IMR-90 (cell line): ENCODE measurements around the gene PRMT7. TPM values are rescaled to one million over a fixed set of nuclear protein-coding genes. Genes with fewer than 3 reads are reported as not detected.

Experiments used
- ATAC-seq: fragments of 200-7000 bp; cut with Tn5 transposase; 2 replicates; pipeline ENCODE4 v1.9.1; 2020; ENCODE audit warnings: low read depth, mild to moderate bottlenecking, moderate library complexity
- BruUV-seq: library from RNA; stranded (reverse); fragments of 400-500 nt; replicated peaks from 2 replicates; lab custom pipeline; 2021; lab: Mats Ljungman, UMichigan
- CTCF ChIA-PET: fragments of 300-600 bp; formaldehyde crosslinking; extraction: SDS; loops from one replicate; lab custom pipeline; 2021; ENCODE audit warnings: antibody characterized with exemption; lab: Yijun Ruan, JAX
- POLR2A ChIA-PET: fragments of 300-600 bp; sonication (Branson Sonifier 250); formaldehyde crosslinking; loops from one replicate; lab custom pipeline; 2022; ENCODE audit warnings: antibody characterized with exemption; ENCODE audit not compliant: unreplicated experiment; lab: Charles Lee
- DNase-seq: peaks from one replicate; pipeline ENCODE4 v3.0.0; 2013
- H2AFZ ChIP-seq: replicated peaks from 2 replicates; pipeline ENCODE3; 2013; ENCODE audit warnings: low read length, mild to moderate bottlenecking; ENCODE audit not compliant: poor library complexity
- H2AK5ac ChIP-seq: 2 replicates; pipeline ENCODE4 v1.6.1; 2013; ENCODE audit warnings: low read depth, low read length, inconsistent platforms
- H2AK9ac ChIP-seq: replicated peaks from 2 replicates; pipeline ENCODE3; 2013; ENCODE audit warnings: mild to moderate bottlenecking, low read depth, low read length, moderate library complexity; ENCODE audit not compliant: poor library complexity
- H2BK120ac ChIP-seq: 2 replicates; pipeline ENCODE4 v1.6.1; 2013; ENCODE audit warnings: low read depth, low read length, inconsistent platforms
- H2BK15ac ChIP-seq: 3 replicates; pipeline ENCODE4 v1.6.1; 2013; ENCODE audit warnings: low read depth, low read length, inconsistent platforms
- H2BK20ac ChIP-seq: 2 replicates; pipeline ENCODE4 v1.6.1; 2013; ENCODE audit warnings: low read depth, mild to moderate bottlenecking, inconsistent platforms, low read length, moderate library complexity
- H2BK5ac ChIP-seq: 2 replicates; pipeline ENCODE4 v1.6.1; 2013; ENCODE audit warnings: mild to moderate bottlenecking, low read depth, low read length, inconsistent platforms; ENCODE audit not compliant: poor library complexity, severe bottlenecking
- H3K14ac ChIP-seq: replicated peaks from 2 replicates; pipeline ENCODE4 v1.6.1; 2013; ENCODE audit warnings: low read depth, low read length, inconsistent platforms
- H3K18ac ChIP-seq: 2 replicates; pipeline ENCODE4 v1.6.1; 2013; ENCODE audit warnings: low read depth, low read length, control low read depth
- H3K23ac ChIP-seq: 2 replicates; pipeline ENCODE4 v1.6.1; 2013; ENCODE audit warnings: low read depth, low read length, inconsistent platforms
- H3K27ac ChIP-seq: 2 replicates; pipeline ENCODE4 v1.5.1; 2013; ENCODE audit warnings: mild to moderate bottlenecking, control low read depth, low read length; ENCODE audit not compliant: insufficient read depth
- H3K27me3 ChIP-seq: 2 replicates; pipeline ENCODE4 v1.6.1; 2013; ENCODE audit warnings: low read length; ENCODE audit not compliant: control insufficient read depth, insufficient read depth
- H3K36me3 ChIP-seq: 2 replicates; pipeline ENCODE4 v1.6.1; 2013; ENCODE audit warnings: low read length, mixed read lengths; ENCODE audit not compliant: control insufficient read depth, insufficient read depth
- H3K4ac ChIP-seq: 2 replicates; pipeline ENCODE4 v1.6.1; 2013; ENCODE audit warnings: low read depth, low read length, inconsistent platforms
- H3K4me1 ChIP-seq: 2 replicates; pipeline ENCODE4 v1.6.1; 2013; ENCODE audit warnings: low read length, mixed read lengths; ENCODE audit not compliant: control insufficient read depth, insufficient read depth
- H3K4me2 ChIP-seq: 2 replicates; pipeline ENCODE4 v1.6.1; 2013; ENCODE audit warnings: low read depth, mild to moderate bottlenecking, control low read depth, low read length, moderate library complexity
- H3K4me3 ChIP-seq: 2 replicates; pipeline ENCODE4 v1.5.1; 2013; ENCODE audit warnings: low read depth, mild to moderate bottlenecking, control low read depth, low read length, moderate library complexity; ENCODE audit not compliant: insufficient read depth
- H3K56ac ChIP-seq: 2 replicates; pipeline ENCODE4 v1.6.1; 2013; ENCODE audit warnings: low read length, inconsistent platforms; ENCODE audit not compliant: insufficient read depth; ENCODE audit errors: extremely low read depth
- H3K79me1 ChIP-seq, 2 experiments: 2 replicates each; pipeline ENCODE4 v1.6.1; 2013; ENCODE audit warnings: low read length in 2 of 2, inconsistent platforms in 1 of 2, low read depth in 1 of 2
- H3K9ac ChIP-seq: 2 replicates; pipeline ENCODE4 v1.6.1; 2013; ENCODE audit warnings: low read depth, low read length, control low read depth
- H3K9me1 ChIP-seq: 2 replicates; pipeline ENCODE4 v1.6.1; 2013; ENCODE audit warnings: low read length, inconsistent platforms; ENCODE audit not compliant: insufficient read depth
- H3K9me3 ChIP-seq: 2 replicates; pipeline ENCODE4 v1.6.1; 2013; ENCODE audit warnings: low read length; ENCODE audit not compliant: control insufficient read depth, insufficient read depth
- H4K20me1 ChIP-seq: 2 replicates; pipeline ENCODE4 v1.6.1; 2013; ENCODE audit warnings: low read length, inconsistent platforms; ENCODE audit not compliant: insufficient read depth
- H4K5ac ChIP-seq: 2 replicates; pipeline ENCODE4 v1.6.1; 2013; ENCODE audit warnings: mild to moderate bottlenecking, low read depth, low read length, control low read depth
- H4K8ac ChIP-seq, 2 experiments: 2 replicates each; pipeline ENCODE4 v1.6.1; 2013; ENCODE audit warnings: low read depth in 2 of 2, low read length in 2 of 2, control low read depth in 1 of 2, inconsistent platforms in 1 of 2
- H4K91ac ChIP-seq: 2 replicates; pipeline ENCODE4 v1.6.1; 2013; ENCODE audit warnings: low read depth, low read length, inconsistent platforms; ENCODE audit not compliant: insufficient read depth
- RCOR1 ChIP-seq: IDR thresholded peaks from 2 replicates; pipeline ENCODE4 v1.6.1; 2012; ENCODE audit warnings: mild to moderate bottlenecking, low read length, improper control_type of control experiment; ENCODE audit not compliant: insufficient replicate concordance
- WGBS, 2 experiments: methylation state at CpG; one replicate each; pipeline versions ENCODE4 v1.1.5 to v1.1.7; 2013; ENCODE audit warnings: missing lambda C conversion rate in 2 of 2; ENCODE audit not compliant: insufficient read length in 1 of 2; ENCODE audit errors: extremely low coverage in 2 of 2; 5-methylcytosine and 5-hydroxymethylcytosine counted together
- dilution Hi-C: fragments of 300-500 bp; cut with HindIII; formaldehyde crosslinking; loops from one replicate; pipeline ENCODE4 v1.14.3; 2018; ENCODE audit warnings: low sequenced_read_pairs; ENCODE audit not compliant: unreplicated experiment
- in situ Hi-C: fragments of 300-500 bp; cut with MboI; formaldehyde crosslinking; loops from 3 replicates; pipeline ENCODE4 v1.14.3; 2019; ENCODE audit warnings: low sequenced_read_pairs, inconsistent platforms, mixed read lengths
- intact Hi-C: fragments of 100-400 bp; cut with micrococcal nuclease; formaldehyde crosslinking; loops from 2 replicates; pipeline ENCODE4 v1.10.0; 2022
- polyA plus RNA-seq, 3 experiments: library from polyadenylated mRNA; depleted of rRNA; stranded (reverse); fragments of >200 nt; gene quantifications; 2 replicates each; pipeline ENCODE4 v1.2.3, GENCODE V29; 2012; ENCODE audit warnings: low replicate concordance in 1 of 3
- total RNA-seq: library from RNA; depleted of rRNA; stranded (reverse); fragments of >200 nt; gene quantifications from 2 replicates; pipeline ENCODE4 v1.2.3, GENCODE V29; 2012

PRMT7 gene
- total and polyA plus RNA-seq, 2 of the 4 experiments (the other 2 are of a cell fraction): 63.1 to 68.6 TPM

- H3K4me1 ChIP-seq: peaks cover 11% of the 10 kb centered on the region
- POLR2A ChIA-PET: interaction anchor here (1.0 kb wide), 1 partner anchor 26 kb away, joined by 3 read pairs; the partner anchor contains the start of gene SLC7A6
Observed at GRCh38 chr16:68289621-68290329, 21.0 kb upstream of the PRMT7 start.

More at GRCh38 chr16:68289621-68290329, 21.0 kb upstream of the PRMT7 start:
- Histone ChIP-seq H3K4ac (no peak overlapping the region), H3K9ac (no peak overlapping the region), H3K27me3 (no peaks in the 10 kb centered on the region), H4K8ac (no peak overlapping the region), H2BK20ac (no peak overlapping the region), H3K9me1 (peaks cover 37% of the 10 kb centered on the region), H4K5ac (no peak overlapping the region), H3K4me2 (no peak overlapping the region), H3K36me3 (peaks cover 41% of the 10 kb centered on the region), H2BK5ac (no peak overlapping the region), H2BK15ac (no peak overlapping the region), H2BK120ac (no peak overlapping the region), H4K91ac (no peak overlapping the region), H3K23ac (no peak overlapping the region), H2AK5ac (no peak overlapping the region), H3K14ac (no peak overlapping the region), H3K9me3 (no peaks in the 10 kb centered on the region), H3K18ac (no peak overlapping the region), H3K27ac (no peak overlapping the region), H3K79me1 (peaks cover 34 to 89% of the 10 kb centered on the region in 2 experiments), H3K56ac (no peak overlapping the region), H4K20me1 (peaks cover 47% of the 10 kb centered on the region), H2AFZ (no peak overlapping the region), H3K4me3 (no peak overlapping the region), H2AK9ac (no peak overlapping the region)
- DNase-seq: no peak
- WGBS, 2 experiments: 63 to 91% methylated on average over 1 of the region's 4 CpGs
- CTCF ChIA-PET: interaction anchor here (0.6 to 0.7 kb wide), 2 partner anchors 26 to 273 kb away, joined by 3 to 5 read pairs; partner anchors contain the start of gene SLC7A6
- in situ Hi-C loops (no loop called here), dilution Hi-C loops (no loop called here), intact Hi-C loops (no loop called here)
- no peak for TF ChIP-seq RCOR1
- ATAC-seq: no peak
- BruUV-seq: no TSS peak
